ENCODE data around the gene VGLL2.
"Not testable (repeated sequence)": the region's sequence is repeated elsewhere in the genome, so short reads cannot be mapped to it uniquely, and the experiment has no call there.

VGLL2 gene

GRCh38 chr6:117244979-117245378 lies 20.4 kb upstream of the VGLL2 start:
- H3K4me2 ChIP-seq (ENCODE audit: low read length); H3K79me2 ChIP-seq (ENCODE audit: control insufficient read depth, insufficient read depth, low read length); H2BK15ac ChIP-seq (replicated peaks; ENCODE audit: low read depth); H3K18ac ChIP-seq (ENCODE audit: low read length); H3K36me3 ChIP-seq (ENCODE audit: control insufficient read depth, insufficient read depth, low read length); H3K9ac ChIP-seq (ENCODE audit: low read length); H3K27ac ChIP-seq (ENCODE audit: low read depth, low read length); H3K4me1 ChIP-seq (ENCODE audit: control insufficient read depth, low read depth, low read length); H3K23ac ChIP-seq (ENCODE audit: low read length); H3K56ac ChIP-seq (ENCODE audit: low read length); H2AK5ac ChIP-seq (ENCODE audit: low read length); H4K5ac ChIP-seq (ENCODE audit: low read length); H2BK120ac ChIP-seq (ENCODE audit: low read depth, low read length); H3K4me3 ChIP-seq (ENCODE audit: low read length); H4K8ac ChIP-seq (ENCODE audit: low read depth, low read length); H3K4ac ChIP-seq (ENCODE audit: low read depth, low read length); H2BK5ac ChIP-seq (ENCODE audit: low read length); H3K79me1 ChIP-seq (ENCODE audit: low read length); H3K27me3 ChIP-seq (ENCODE audit: insufficient read depth, low read length, poor library complexity): not testable (repeated sequence)
- WGBS (ENCODE audit: extremely low coverage, insufficient coverage, low lambda C conversion rate): no CpG with 5 or more reads among the region's 20 CpGs
- peak; percentile 28 for DNase-seq

- Histone ChIP-seq H3K18ac (ENCODE audit: low read length) (no peak overlapping the region), H4K5ac (ENCODE audit: low read length) (no peak overlapping the region), H3K4me1 (ENCODE audit: control insufficient read depth, low read depth, low read length) (no peaks in the 10 kb centered on the region), H2BK15ac (replicated peaks; ENCODE audit: low read depth) (no peak overlapping the region), H3K79me1 (ENCODE audit: low read length) (no peaks in the 10 kb centered on the region), H2BK5ac (ENCODE audit: low read length) (no peak overlapping the region), H4K8ac (ENCODE audit: low read depth, low read length) (no peak overlapping the region), H3K4me3 (ENCODE audit: low read length) (no peak overlapping the region), H3K36me3 (ENCODE audit: control insufficient read depth, insufficient read depth, low read length) (no peaks in the 10 kb centered on the region), H3K79me2 (ENCODE audit: control insufficient read depth, insufficient read depth, low read length) (no peaks in the 10 kb centered on the region), H3K9ac (ENCODE audit: low read length) (no peak overlapping the region), H3K4me2 (ENCODE audit: low read length) (no peak overlapping the region), H3K4ac (ENCODE audit: low read depth, low read length) (no peak overlapping the region), H3K27ac (ENCODE audit: low read depth, low read length) (no peak overlapping the region), H3K27me3 (ENCODE audit: insufficient read depth, low read length, poor library complexity) (no peaks in the 10 kb centered on the region), H3K23ac (ENCODE audit: low read length) (no peak overlapping the region), H2AK5ac (ENCODE audit: low read length) (no peak overlapping the region), H2BK120ac (ENCODE audit: low read depth, low read length) (no peak overlapping the region), H3K56ac (ENCODE audit: low read length) (no peak overlapping the region)
- WGBS (ENCODE audit: extremely low coverage, insufficient coverage, low lambda C conversion rate): no CpG with 5 or more reads among the region's 2 CpGs
- DNase-seq: no peak
These were observed 11.6 kb upstream of the VGLL2 start for GRCh38 chr6:117253785-117254184.

GRCh38 chr6:117262799-117263198 lies 2.6 kb upstream of the VGLL2 start:
- Histone ChIP-seq H2BK15ac (replicated peaks; ENCODE audit: low read depth) (no peak overlapping the region), H4K8ac (ENCODE audit: low read depth, low read length) (no peak overlapping the region), H3K4ac (ENCODE audit: low read depth, low read length) (no peak overlapping the region), H3K36me3 (ENCODE audit: control insufficient read depth, insufficient read depth, low read length) (no peaks in the 10 kb centered on the region), H3K4me1 (ENCODE audit: control insufficient read depth, low read depth, low read length) (peaks cover 4% of the 10 kb centered on the region), H3K4me3 (ENCODE audit: low read length) (no peak overlapping the region), H3K79me1 (ENCODE audit: low read length) (no peaks in the 10 kb centered on the region), H3K27me3 (ENCODE audit: insufficient read depth, low read length, poor library complexity) (peaks cover 49% of the 10 kb centered on the region), H3K23ac (ENCODE audit: low read length) (no peak overlapping the region), H3K4me2 (ENCODE audit: low read length) (no peak overlapping the region), H2BK120ac (ENCODE audit: low read depth, low read length) (no peak overlapping the region), H2BK5ac (ENCODE audit: low read length) (no peak overlapping the region), H2AK5ac (ENCODE audit: low read length) (no peak overlapping the region), H3K27ac (ENCODE audit: low read depth, low read length) (no peak overlapping the region), H4K5ac (ENCODE audit: low read length) (no peak overlapping the region), H3K56ac (ENCODE audit: low read length) (no peak overlapping the region), H3K18ac (ENCODE audit: low read length) (no peak overlapping the region), H3K9ac (ENCODE audit: low read length) (no peak overlapping the region), H3K79me2 (ENCODE audit: control insufficient read depth, insufficient read depth, low read length) (no peaks in the 10 kb centered on the region)
- DNase-seq: no peak
- WGBS (ENCODE audit: extremely low coverage, insufficient coverage, low lambda C conversion rate): no CpG with 5 or more reads among the region's 8 CpGs

- no peak for DNase-seq
These were observed 1.9 kb upstream of the VGLL2 start for GRCh38 chr6:117263353-117263927.

DNA sequence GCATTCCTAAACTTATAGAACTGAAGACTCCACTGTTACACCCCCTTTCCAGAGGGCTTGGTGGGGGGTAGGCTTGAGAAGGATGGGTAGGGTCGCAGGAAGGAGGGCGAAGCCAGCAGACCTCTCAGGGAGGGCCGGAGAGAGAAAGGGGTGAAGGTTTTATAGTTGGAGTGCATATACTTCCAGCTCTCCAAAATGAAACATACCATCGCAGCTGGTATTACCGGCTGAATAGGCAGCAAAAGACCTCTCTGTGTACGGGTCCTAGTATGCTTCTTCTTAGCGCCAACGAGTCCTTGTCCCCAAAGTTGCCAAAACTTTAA lies 1.0 kb upstream of the VGLL2 start:
- no peaks in the 10 kb centered on the region for H3K36me3 ChIP-seq (ENCODE audit: control insufficient read depth, insufficient read depth, low read length)
- no peak overlapping the region for H3K56ac ChIP-seq (ENCODE audit: low read length)
- no peak overlapping the region for H3K18ac ChIP-seq (ENCODE audit: low read length)
- H3K4ac ChIP-seq (ENCODE audit: low read depth, low read length): no peak overlapping the region
- no peak overlapping the region for H2BK120ac ChIP-seq (ENCODE audit: low read depth, low read length)
- H3K4me1 ChIP-seq (ENCODE audit: control insufficient read depth, low read depth, low read length): peaks cover 4% of the 10 kb centered on the region
- no peak overlapping the region for H3K4me3 ChIP-seq (ENCODE audit: low read length)
- no CpG with 5 or more reads among the region's 8 CpGs for WGBS (ENCODE audit: extremely low coverage, insufficient coverage, low lambda C conversion rate)
- H4K8ac ChIP-seq (ENCODE audit: low read depth, low read length): no peak overlapping the region
- no peak overlapping the region for H4K5ac ChIP-seq (ENCODE audit: low read length)
- no peak overlapping the region for H3K23ac ChIP-seq (ENCODE audit: low read length)
- H2BK15ac ChIP-seq (replicated peaks; ENCODE audit: low read depth): no peak overlapping the region
- peaks cover 62% of the 10 kb centered on the region for H3K27me3 ChIP-seq (ENCODE audit: insufficient read depth, low read length, poor library complexity)
- DNase-seq: no peak
- no peak overlapping the region for H2BK5ac ChIP-seq (ENCODE audit: low read length)
- H3K79me1 ChIP-seq (ENCODE audit: low read length): no peaks in the 10 kb centered on the region
- no peak overlapping the region for H2AK5ac ChIP-seq (ENCODE audit: low read length)
- no peak overlapping the region for H3K27ac ChIP-seq (ENCODE audit: low read depth, low read length)
- no peaks in the 10 kb centered on the region for H3K79me2 ChIP-seq (ENCODE audit: control insufficient read depth, insufficient read depth, low read length)
- no peak overlapping the region for H3K9ac ChIP-seq (ENCODE audit: low read length)
- H3K4me2 ChIP-seq (ENCODE audit: low read length): peak overlapping the region; percentile 78

More at GRCh38 chr6:117263353-117263927, 1.9 kb upstream of the VGLL2 start:
- Histone ChIP-seq H3K27ac (ENCODE audit: low read depth, low read length) (no peak overlapping the region), H3K4me1 (ENCODE audit: control insufficient read depth, low read depth, low read length) (peaks cover 4% of the 10 kb centered on the region), H3K79me2 (ENCODE audit: control insufficient read depth, insufficient read depth, low read length) (no peaks in the 10 kb centered on the region), H3K27me3 (ENCODE audit: insufficient read depth, low read length, poor library complexity) (peaks cover 54% of the 10 kb centered on the region), H4K8ac (ENCODE audit: low read depth, low read length) (no peak overlapping the region), H3K4me3 (ENCODE audit: low read length) (no peak overlapping the region), H3K79me1 (ENCODE audit: low read length) (no peaks in the 10 kb centered on the region), H3K36me3 (ENCODE audit: control insufficient read depth, insufficient read depth, low read length) (no peaks in the 10 kb centered on the region), H3K18ac (ENCODE audit: low read length) (no peak overlapping the region), H3K4me2 (ENCODE audit: low read length) (no peak overlapping the region), H2BK15ac (replicated peaks; ENCODE audit: low read depth) (no peak overlapping the region), H2BK5ac (ENCODE audit: low read length) (no peak overlapping the region), H2AK5ac (ENCODE audit: low read length) (no peak overlapping the region), H3K56ac (ENCODE audit: low read length) (no peak overlapping the region), H3K23ac (ENCODE audit: low read length) (no peak overlapping the region), H3K4ac (ENCODE audit: low read depth, low read length) (no peak overlapping the region), H2BK120ac (ENCODE audit: low read depth, low read length) (no peak overlapping the region), H3K9ac (ENCODE audit: low read length) (no peak overlapping the region), H4K5ac (ENCODE audit: low read length) (no peak overlapping the region)
- no CpG with 5 or more reads among the region's 27 CpGs for WGBS (ENCODE audit: extremely low coverage, insufficient coverage, low lambda C conversion rate)

DNA sequence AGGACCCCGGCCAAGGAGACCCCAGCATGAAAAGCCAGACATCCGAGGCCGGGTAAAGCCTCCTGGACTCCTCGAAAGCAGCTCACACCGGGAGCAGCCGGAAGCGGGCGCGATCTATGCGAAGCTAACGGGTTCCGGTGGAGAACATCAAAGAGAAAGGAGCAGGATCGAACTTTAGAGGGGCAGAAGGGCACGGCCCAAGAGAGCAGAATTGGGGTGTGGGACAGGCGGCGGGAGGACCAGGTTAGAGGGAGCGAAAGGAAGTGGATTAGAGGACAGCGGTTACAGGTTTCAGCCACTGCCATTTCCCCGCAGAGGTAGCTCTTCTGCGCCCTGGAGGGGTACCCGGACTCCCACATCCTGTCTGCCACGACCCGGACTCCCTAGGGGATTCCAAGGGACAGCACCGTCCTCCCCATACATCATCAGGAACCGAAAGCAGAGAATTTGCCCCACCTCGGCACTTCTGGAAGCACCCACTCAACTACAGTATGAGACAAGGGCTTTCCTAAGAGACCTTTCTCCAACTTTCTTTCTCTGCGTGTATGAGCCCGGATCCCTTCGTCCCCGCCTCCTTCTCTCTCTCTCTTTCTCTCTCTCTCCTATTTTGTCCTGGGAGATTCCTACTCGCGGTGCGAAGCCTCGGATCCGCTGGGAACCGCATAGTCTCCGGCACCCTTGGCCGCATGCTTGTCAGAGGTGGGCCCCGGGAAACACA lies 507 bp upstream of the VGLL2 start:
- H3K79me1 ChIP-seq (ENCODE audit: low read length): no peaks in the 10 kb centered on the region
- H4K8ac ChIP-seq (ENCODE audit: low read depth, low read length): no peak overlapping the region
- no peak overlapping the region for H2AK5ac ChIP-seq (ENCODE audit: low read length)
- H3K4me1 ChIP-seq (ENCODE audit: control insufficient read depth, low read depth, low read length): peaks cover 4% of the 10 kb centered on the region
- H2BK5ac ChIP-seq (ENCODE audit: low read length): no peak overlapping the region
- H3K4me3 ChIP-seq (ENCODE audit: low read length): peak overlapping the region; percentile 34
- H3K79me2 ChIP-seq (ENCODE audit: control insufficient read depth, insufficient read depth, low read length): no peaks in the 10 kb centered on the region
- H3K9ac ChIP-seq (ENCODE audit: low read length): no peak overlapping the region
- H3K36me3 ChIP-seq (ENCODE audit: control insufficient read depth, insufficient read depth, low read length): no peaks in the 10 kb centered on the region
- H3K4me2 ChIP-seq (ENCODE audit: low read length): peak overlapping the region; percentile 78
- H3K23ac ChIP-seq (ENCODE audit: low read length): no peak overlapping the region
- H4K5ac ChIP-seq (ENCODE audit: low read length): no peak overlapping the region
- H3K4ac ChIP-seq (ENCODE audit: low read depth, low read length): no peak overlapping the region
- H3K27me3 ChIP-seq (ENCODE audit: insufficient read depth, low read length, poor library complexity): peaks cover 67% of the 10 kb centered on the region
- no peak overlapping the region for H3K27ac ChIP-seq (ENCODE audit: low read depth, low read length)
- H2BK120ac ChIP-seq (ENCODE audit: low read depth, low read length): no peak overlapping the region
- WGBS (ENCODE audit: extremely low coverage, insufficient coverage, low lambda C conversion rate): no CpG with 5 or more reads among the region's 39 CpGs
- H3K18ac ChIP-seq (ENCODE audit: low read length): no peak overlapping the region
- H2BK15ac ChIP-seq (replicated peaks; ENCODE audit: low read depth): no peak overlapping the region
- peak; percentile 51 for DNase-seq
- H3K56ac ChIP-seq (ENCODE audit: low read length): peak overlapping the region; percentile 45

Data from mesendoderm (in vitro differentiated cells).